Fibroblast of skin of left biceps (primary cell): Measurements from ENCODE around the gene PKP1.

ENCODE experiments used
- DNase-seq, 2 experiments: peaks; one replicate each; pipeline ENCODE4 v3.0.0-alpha.2; 2013; ENCODE audit warnings: low read depth in 2 of 2

The PKP1 gene

GRCh38 chr1:201260648-201261311 is 22.5 kb upstream of the PKP1 start:
- DNase-seq = no peak

- no peak for DNase-seq
These were observed 21.3 kb upstream of the PKP1 start for GRCh38 chr1:201261771-201262547.

- no peak for DNase-seq
These were observed 20.2 kb upstream of the PKP1 start for GRCh38 chr1:201262963-201263608.

GRCh38 chr1:201264072-201264471 is 19.2 kb upstream of the PKP1 start:
- no peak for DNase-seq

- DNase-seq = no peak
These were observed 18.8 kb upstream of the PKP1 start for GRCh38 chr1:201264554-201264953.

- DNase-seq = no peak
These were observed 17.6 kb upstream of the PKP1 start for GRCh38 chr1:201265756-201266155.

GRCh38 chr1:201266276-201266675 is 17.0 kb upstream of the PKP1 start:
- DNase-seq = no peak

- peak; percentile 77 to 78 for DNase-seq
These were observed 16.5 kb upstream of the PKP1 start for GRCh38 chr1:201266774-201267173.

GRCh38 chr1:201267481-201268229 is 15.7 kb upstream of the PKP1 start:
- peak; percentile 35 to 36 for DNase-seq

GRCh38 chr1:201268604-201269151 is 14.6 kb upstream of the PKP1 start:
- peak in 1 of 2 experiments; percentile 28 for DNase-seq

- no peak for DNase-seq
These were observed 14.0 kb upstream of the PKP1 start for GRCh38 chr1:201269281-201269680.

GRCh38 chr1:201269900-201270410 is 13.4 kb upstream of the PKP1 start:
- no peak for DNase-seq

GRCh38 chr1:201270616-201271390 is 12.5 kb upstream of the PKP1 start:
- no peak for DNase-seq

GRCh38 chr1:201272799-201273198 is 10.5 kb upstream of the PKP1 start:
- no peak for DNase-seq

GRCh38 chr1:201274616-201275252 is 8.6 kb upstream of the PKP1 start:
- no peak for DNase-seq

- DNase-seq = no peak
These were observed 8.0 kb upstream of the PKP1 start for GRCh38 chr1:201275253-201275666.

- DNase-seq = no peak
These were observed 6.4 kb upstream of the PKP1 start for GRCh38 chr1:201276891-201277290.

- no peak for DNase-seq
These were observed 5.9 kb upstream of the PKP1 start for GRCh38 chr1:201277441-201277840.

GRCh38 chr1:201279313-201279712 is 4.0 kb upstream of the PKP1 start:
- DNase-seq = no peak

- no peak for DNase-seq
These were observed 2.4 kb upstream of the PKP1 start for GRCh38 chr1:201280884-201281283.
